Activated naive CD8-positive, alpha-beta T cell treated with anti-CD3 and anti-CD28 coated beads, Interleukin-2, amount 50 U/mL, for 24 hours (primary cell): Measurements from ENCODE around the gene C1orf53.
"Not testable (repeated sequence)": the region's sequence is repeated elsewhere in the genome, so short reads cannot be mapped to it uniquely, and the experiment has no call there.

ENCODE experiments used
- ATAC-seq: fragments of 150-1000 bp; cut with Tn5 transposase; one replicate; pipeline ENCODE4 v1.10.0; 2021
- DNase-seq: peaks from one replicate; pipeline ENCODE4 v3.0.0; 2021
- H3K27ac Mint-ChIP-seq: one replicate; pipeline ENCODE4 v1.8.0; 2021; ENCODE audit warnings: mild to moderate bottlenecking, mixed read lengths
- H3K27me3 Mint-ChIP-seq: one replicate; pipeline ENCODE4 v1.8.0; 2021; ENCODE audit warnings: mixed read lengths
- H3K36me3 Mint-ChIP-seq: one replicate; pipeline ENCODE4 v1.8.0; 2021; ENCODE audit warnings: low read depth, mixed read lengths
- H3K4me1 Mint-ChIP-seq: one replicate; pipeline ENCODE4 v1.8.0; 2021; ENCODE audit warnings: mixed read lengths
- H3K4me3 Mint-ChIP-seq: one replicate; pipeline ENCODE4 v1.8.0; 2021; ENCODE audit warnings: mild to moderate bottlenecking, moderate library complexity, mixed read lengths
- H3K9me3 Mint-ChIP-seq: one replicate; pipeline ENCODE4 v1.8.0; 2021; ENCODE audit warnings: mixed read lengths

C1orf53 gene

GRCh38 chr1:197902454-197903195 lies at the start of gene C1orf53:
C1orf53 (plus strand) TSS chr1:197902630; CDS start chr1:197902650, 20 bp downstream.
- H3K4me1 Mint-ChIP-seq, result peaks cover 13% of the 10 kb centered on the region
- H3K9me3 Mint-ChIP-seq, result no peaks in the 10 kb centered on the region
- ATAC-seq (peak; percentile 95), DNase-seq (peak; percentile 82)
- H3K27me3 Mint-ChIP-seq, result peaks cover 54% of the 10 kb centered on the region
- peak within 1 kb of the TSS; percentile 83 for H3K27ac Mint-ChIP-seq
- H3K36me3 Mint-ChIP-seq, result no peaks in the 10 kb centered on the region
- H3K4me3 Mint-ChIP-seq, result peak within 1 kb of the TSS; percentile 77

GRCh38 chr1:197855751-197856150 lies 46.7 kb upstream of the C1orf53 start:
- not testable (repeated sequence) for H3K27me3 Mint-ChIP-seq, ATAC-seq, DNase-seq, H3K9me3 Mint-ChIP-seq, H3K36me3 Mint-ChIP-seq, H3K27ac Mint-ChIP-seq, H3K4me3 Mint-ChIP-seq, H3K4me1 Mint-ChIP-seq

- Mint-ChIP-seq H3K9me3 (no peaks in the 10 kb centered on the region), H3K36me3 (no peaks in the 10 kb centered on the region), H3K27ac (no peak overlapping the region), H3K4me3 (no peak overlapping the region), H3K4me1 (no peaks in the 10 kb centered on the region), H3K27me3 (no peaks in the 10 kb centered on the region)
- ATAC-seq (no peak), DNase-seq (no peak)
Measured at GRCh38 chr1:197857477-197857876, 45.0 kb upstream of the C1orf53 start.

GRCh38 chr1:197859024-197859423 lies 43.4 kb upstream of the C1orf53 start:
- Mint-ChIP-seq H3K9me3 (no peaks in the 10 kb centered on the region), H3K4me3 (no peak overlapping the region), H3K27me3 (no peaks in the 10 kb centered on the region), H3K4me1 (no peaks in the 10 kb centered on the region), H3K36me3 (no peaks in the 10 kb centered on the region), H3K27ac (no peak overlapping the region)
- DNase-seq (no peak), ATAC-seq (no peak)

- DNase-seq (no peak), ATAC-seq (no peak)
- Mint-ChIP-seq H3K4me3 (no peak overlapping the region), H3K9me3 (no peaks in the 10 kb centered on the region), H3K27me3 (no peaks in the 10 kb centered on the region), H3K27ac (no peak overlapping the region), H3K4me1 (no peaks in the 10 kb centered on the region), H3K36me3 (no peaks in the 10 kb centered on the region)
Measured at GRCh38 chr1:197862221-197862620, 40.2 kb upstream of the C1orf53 start.

- no peaks in the 10 kb centered on the region for H3K27me3 Mint-ChIP-seq
- DNase-seq (no peak), ATAC-seq (no peak)
- H3K4me3 Mint-ChIP-seq, result no peak overlapping the region
- H3K4me1 Mint-ChIP-seq, result no peaks in the 10 kb centered on the region
- no peaks in the 10 kb centered on the region for H3K36me3 Mint-ChIP-seq
- no peak overlapping the region for H3K27ac Mint-ChIP-seq
- H3K9me3 Mint-ChIP-seq, result no peaks in the 10 kb centered on the region
Measured at GRCh38 chr1:197862671-197863070, 39.8 kb upstream of the C1orf53 start.

GRCh38 chr1:197865809-197866208 lies 36.6 kb upstream of the C1orf53 start:
- DNase-seq (no peak), ATAC-seq (no peak)
- Mint-ChIP-seq H3K4me1 (no peaks in the 10 kb centered on the region), H3K27me3 (no peaks in the 10 kb centered on the region), H3K9me3 (no peaks in the 10 kb centered on the region), H3K36me3 (no peaks in the 10 kb centered on the region), H3K27ac (no peak overlapping the region), H3K4me3 (no peak overlapping the region)

GRCh38 chr1:197868751-197869489 lies 33.5 kb upstream of the C1orf53 start:
- H3K9me3 Mint-ChIP-seq, result no peaks in the 10 kb centered on the region
- no peak overlapping the region for H3K27ac Mint-ChIP-seq
- ATAC-seq (peak; percentile 88), DNase-seq (peak; percentile 11)
- H3K4me1 Mint-ChIP-seq, result no peaks in the 10 kb centered on the region
- H3K27me3 Mint-ChIP-seq, result no peaks in the 10 kb centered on the region
- no peaks in the 10 kb centered on the region for H3K36me3 Mint-ChIP-seq
- H3K4me3 Mint-ChIP-seq, result no peak overlapping the region

GRCh38 chr1:197869490-197870077 lies 32.8 kb upstream of the C1orf53 start:
- ATAC-seq, result no peak
- no peak overlapping the region for H3K4me3 Mint-ChIP-seq

GRCh38 chr1:197876894-197877293 lies 25.5 kb upstream of the C1orf53 start:
- H3K36me3 Mint-ChIP-seq, result no peaks in the 10 kb centered on the region
- no peak overlapping the region for H3K4me3 Mint-ChIP-seq
- H3K4me1 Mint-ChIP-seq, result no peaks in the 10 kb centered on the region
- no peak overlapping the region for H3K27ac Mint-ChIP-seq
- H3K27me3 Mint-ChIP-seq, result peaks cover 7% of the 10 kb centered on the region
- peaks cover 23% of the 10 kb centered on the region for H3K9me3 Mint-ChIP-seq
- DNase-seq, result no peak
- ATAC-seq, result no peak

More at GRCh38 chr1:197869490-197870077, 32.8 kb upstream of the C1orf53 start:
- Mint-ChIP-seq H3K27me3 (no peaks in the 10 kb centered on the region), H3K4me1 (no peaks in the 10 kb centered on the region), H3K27ac (no peak overlapping the region), H3K9me3 (no peaks in the 10 kb centered on the region), H3K36me3 (no peaks in the 10 kb centered on the region)
- no peak for DNase-seq

- H3K9me3 Mint-ChIP-seq, result peaks cover 23% of the 10 kb centered on the region
- H3K36me3 Mint-ChIP-seq, H3K4me3 Mint-ChIP-seq, H3K4me1 Mint-ChIP-seq, H3K27ac Mint-ChIP-seq, DNase-seq, ATAC-seq: not testable (repeated sequence)
- H3K27me3 Mint-ChIP-seq, result peaks cover 14% of the 10 kb centered on the region
Measured at GRCh38 chr1:197880385-197880784, 22.0 kb upstream of the C1orf53 start.

- not testable (repeated sequence) for ATAC-seq, H3K4me1 Mint-ChIP-seq, H3K36me3 Mint-ChIP-seq, H3K4me3 Mint-ChIP-seq, DNase-seq, H3K27ac Mint-ChIP-seq
- Mint-ChIP-seq H3K9me3 (peaks cover 14% of the 10 kb centered on the region), H3K27me3 (peaks cover 14% of the 10 kb centered on the region)
Measured at GRCh38 chr1:197882241-197882640, 20.2 kb upstream of the C1orf53 start.

GRCh38 chr1:197884173-197884572 lies 18.3 kb upstream of the C1orf53 start:
- ATAC-seq (no peak), DNase-seq (no peak)
- H3K27me3 Mint-ChIP-seq, result peaks cover 22% of the 10 kb centered on the region
- no peak overlapping the region for H3K4me3 Mint-ChIP-seq
- H3K9me3 Mint-ChIP-seq, result no peaks in the 10 kb centered on the region
- no peak overlapping the region for H3K27ac Mint-ChIP-seq
- H3K36me3 Mint-ChIP-seq, result no peaks in the 10 kb centered on the region
- no peaks in the 10 kb centered on the region for H3K4me1 Mint-ChIP-seq

- Mint-ChIP-seq H3K4me3 (no peak overlapping the region), H3K27me3 (peaks cover 30% of the 10 kb centered on the region), H3K9me3 (no peaks in the 10 kb centered on the region), H3K4me1 (no peaks in the 10 kb centered on the region), H3K27ac (no peak overlapping the region), H3K36me3 (no peaks in the 10 kb centered on the region)
- no peak for DNase-seq
- ATAC-seq, result no peak
Measured at GRCh38 chr1:197890936-197891335, 11.5 kb upstream of the C1orf53 start.

- Mint-ChIP-seq H3K4me1 (no peaks in the 10 kb centered on the region), H3K9me3 (no peaks in the 10 kb centered on the region), H3K36me3 (no peaks in the 10 kb centered on the region), H3K27me3 (peaks cover 38% of the 10 kb centered on the region), H3K4me3 (no peak overlapping the region), H3K27ac (no peak overlapping the region)
- DNase-seq (no peak), ATAC-seq (no peak)
Measured at GRCh38 chr1:197892684-197893083, 9.7 kb upstream of the C1orf53 start.
